ENCODE results near the gene ALPG.
"Not testable (repeated sequence)": the region's sequence is repeated elsewhere in the genome, so short reads cannot be mapped to it uniquely, and the experiment has no call there.

ALPG gene

DNA sequence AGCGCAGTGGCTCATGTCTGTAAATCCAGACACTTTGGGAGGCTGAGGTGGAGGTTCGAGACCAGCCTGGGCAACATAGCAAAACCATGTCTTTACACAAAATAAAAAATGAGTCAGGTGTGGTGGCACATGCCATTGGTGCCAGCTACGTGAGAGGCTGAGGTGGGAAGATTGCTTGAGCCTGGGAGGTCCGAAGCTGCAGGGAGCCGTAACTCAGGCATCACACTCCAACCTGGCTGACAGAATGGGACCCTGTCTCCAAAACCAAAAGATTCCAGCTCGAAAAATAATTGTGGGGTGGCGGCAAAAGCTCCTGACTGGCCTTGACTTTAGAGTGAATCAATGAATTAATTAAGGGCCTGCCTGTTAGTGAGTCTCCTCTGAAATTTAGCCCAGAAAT, 29.3 kb upstream of the ALPG start:
- H3K27me3 ChIP-seq (ENCODE audit: insufficient read depth, low read length, poor library complexity), result no peaks in the 10 kb centered on the region
- no peak for TF ChIP-seq EZH2 (IDR thresholded peaks at IDR 0.05; ENCODE audit: borderline replicate concordance, low read depth, low read length, severe bottlenecking)
- TF ChIP-seq, protein P1, sequence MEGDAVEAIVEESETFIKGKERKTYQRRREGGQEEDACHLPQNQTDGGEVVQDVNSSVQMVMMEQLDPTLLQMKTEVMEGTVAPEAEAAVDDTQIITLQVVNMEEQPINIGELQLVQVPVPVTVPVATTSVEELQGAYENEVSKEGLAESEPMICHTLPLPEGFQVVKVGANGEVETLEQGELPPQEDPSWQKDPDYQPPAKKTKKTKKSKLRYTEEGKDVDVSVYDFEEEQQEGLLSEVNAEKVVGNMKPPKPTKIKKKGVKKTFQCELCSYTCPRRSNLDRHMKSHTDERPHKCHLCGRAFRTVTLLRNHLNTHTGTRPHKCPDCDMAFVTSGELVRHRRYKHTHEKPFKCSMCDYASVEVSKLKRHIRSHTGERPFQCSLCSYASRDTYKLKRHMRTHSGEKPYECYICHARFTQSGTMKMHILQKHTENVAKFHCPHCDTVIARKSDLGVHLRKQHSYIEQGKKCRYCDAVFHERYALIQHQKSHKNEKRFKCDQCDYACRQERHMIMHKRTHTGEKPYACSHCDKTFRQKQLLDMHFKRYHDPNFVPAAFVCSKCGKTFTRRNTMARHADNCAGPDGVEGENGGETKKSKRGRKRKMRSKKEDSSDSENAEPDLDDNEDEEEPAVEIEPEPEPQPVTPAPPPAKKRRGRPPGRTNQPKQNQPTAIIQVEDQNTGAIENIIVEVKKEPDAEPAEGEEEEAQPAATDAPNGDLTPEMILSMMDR (IDR thresholded peaks at IDR 0.05; ENCODE audit: borderline replicate concordance, extremely low read depth, low read length, poor library complexity, severe bottlenecking), result no peak
- H3K4me2 ChIP-seq (ENCODE audit: insufficient read depth, low read length), result no peak overlapping the region
- no peaks in the 10 kb centered on the region for H3K79me2 ChIP-seq (ENCODE audit: insufficient read depth, low read length)
- H2AFZ ChIP-seq (ENCODE audit: low read depth, low read length), result no peak overlapping the region
- no peaks in the 10 kb centered on the region for H3K4me1 ChIP-seq (ENCODE audit: insufficient read depth, low read length)
- ATAC-seq (ENCODE audit: insufficient read depth, low read depth) (no peak), DNase-seq (no peak)
- no peak overlapping the region for H3K27ac ChIP-seq (ENCODE audit: low read length)
- H3K9me3 ChIP-seq (ENCODE audit: insufficient read depth, low read length, severe bottlenecking), result no peaks in the 10 kb centered on the region
- H3K4me3 ChIP-seq (ENCODE audit: low read depth in 1 of 2, low read length in 2 of 2), result no peak overlapping the region
- no peaks in the 10 kb centered on the region for H4K20me1 ChIP-seq (ENCODE audit: insufficient read depth, low read length)
- H3K36me3 ChIP-seq (ENCODE audit: insufficient read depth, low read length), result no peaks in the 10 kb centered on the region
- no peak overlapping the region for H3K9ac ChIP-seq (ENCODE audit: low read depth, low read length)

DNA sequence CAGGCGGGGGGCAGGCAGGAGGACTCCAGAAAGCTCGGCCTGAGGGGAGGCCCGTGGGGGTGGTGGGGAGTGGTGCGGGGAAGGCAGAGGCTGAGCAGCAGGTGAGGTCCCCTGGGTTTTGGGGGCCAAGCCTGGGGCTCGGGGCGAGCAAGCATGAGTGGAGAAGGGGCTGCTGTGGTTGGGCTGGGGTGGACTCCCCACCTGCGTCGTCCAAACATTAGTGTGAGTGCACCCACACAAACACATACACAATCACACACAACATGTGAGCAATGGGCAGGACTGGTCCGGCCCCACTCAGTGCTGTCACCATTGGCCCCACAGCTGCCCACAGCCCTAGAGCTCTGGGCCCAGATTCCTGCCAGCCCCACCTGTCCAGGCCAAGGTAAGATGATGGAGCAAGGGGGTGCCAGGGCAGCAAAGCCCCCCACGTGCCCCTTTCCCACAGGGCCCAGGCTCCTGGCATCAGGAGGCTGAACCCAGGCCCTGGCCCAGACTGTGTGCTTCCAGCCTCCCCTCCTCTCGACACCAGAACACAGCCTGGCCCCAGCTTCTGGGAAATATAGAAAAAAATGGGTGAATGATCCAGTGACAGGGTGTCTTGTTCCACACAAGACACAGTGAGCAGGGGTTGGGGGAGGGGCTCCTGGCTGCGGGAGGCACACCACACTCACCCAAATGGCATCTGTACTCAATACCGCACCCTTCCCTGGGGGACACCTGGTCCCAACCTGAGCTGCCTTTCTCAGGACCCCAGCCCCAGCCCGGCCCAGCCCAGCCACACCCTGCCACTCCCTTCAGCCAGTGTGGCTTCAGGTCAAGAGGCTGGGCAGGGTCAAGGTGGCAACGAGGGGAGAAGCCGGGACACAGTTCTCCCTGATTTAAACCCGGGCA, 28.6 kb upstream of the ALPG start:
- DNase-seq (no peak), ATAC-seq (ENCODE audit: insufficient read depth, low read depth) (no peak)
- Histone ChIP-seq H3K27me3 (ENCODE audit: insufficient read depth, low read length, poor library complexity) (no peaks in the 10 kb centered on the region), H3K79me2 (ENCODE audit: insufficient read depth, low read length) (no peaks in the 10 kb centered on the region), H3K27ac (ENCODE audit: low read length) (no peak overlapping the region), H4K20me1 (ENCODE audit: insufficient read depth, low read length) (no peaks in the 10 kb centered on the region), H3K4me2 (ENCODE audit: insufficient read depth, low read length) (no peak overlapping the region), H2AFZ (ENCODE audit: low read depth, low read length) (no peak overlapping the region), H3K4me3 (ENCODE audit: low read depth in 1 of 2, low read length in 2 of 2) (no peak overlapping the region), H3K9ac (ENCODE audit: low read depth, low read length) (no peak overlapping the region), H3K36me3 (ENCODE audit: insufficient read depth, low read length) (no peaks in the 10 kb centered on the region), H3K9me3 (ENCODE audit: insufficient read depth, low read length, severe bottlenecking) (no peaks in the 10 kb centered on the region), H3K4me1 (ENCODE audit: insufficient read depth, low read length) (no peaks in the 10 kb centered on the region)
- TF ChIP-seq, protein P1 (IDR thresholded peaks at IDR 0.05; ENCODE audit: borderline replicate concordance, extremely low read depth, low read length, poor library complexity, severe bottlenecking), result no peak
- no peak for TF ChIP-seq EZH2 (IDR thresholded peaks at IDR 0.05; ENCODE audit: borderline replicate concordance, low read depth, low read length, severe bottlenecking)

DNA sequence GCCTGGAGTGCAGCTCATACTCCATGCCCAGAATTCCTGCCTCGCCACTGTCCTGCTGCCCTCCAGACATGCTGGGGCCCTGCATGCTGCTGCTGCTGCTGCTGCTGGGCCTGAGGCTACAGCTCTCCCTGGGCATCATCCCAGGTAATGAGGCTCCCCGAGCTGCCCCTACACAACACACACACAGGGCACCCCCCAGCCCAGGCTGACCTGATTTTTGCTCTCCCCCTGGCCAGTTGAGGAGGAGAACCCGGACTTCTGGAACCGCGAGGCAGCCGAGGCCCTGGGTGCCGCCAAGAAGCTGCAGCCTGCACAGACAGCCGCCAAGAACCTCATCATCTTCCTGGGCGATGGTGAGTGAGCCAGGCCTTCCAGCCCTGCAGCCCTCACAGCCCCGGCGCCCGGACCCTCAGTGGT, 27.9 kb upstream of the ALPG start, which contains the start of gene ALPP:
Gene ALPP, plus strand, starts transcription at position 17 of the 417 bp plus-strand sequence. Its CDS starts 52 bp downstream, at position 69.
- H3K27me3 ChIP-seq (ENCODE audit: insufficient read depth, low read length, poor library complexity); H2AFZ ChIP-seq (ENCODE audit: low read depth, low read length); H3K27ac ChIP-seq (ENCODE audit: low read length); DNase-seq; H3K9me3 ChIP-seq (ENCODE audit: insufficient read depth, low read length, severe bottlenecking); H4K20me1 ChIP-seq (ENCODE audit: insufficient read depth, low read length); ATAC-seq (ENCODE audit: insufficient read depth, low read depth); H3K79me2 ChIP-seq (ENCODE audit: insufficient read depth, low read length); H3K36me3 ChIP-seq (ENCODE audit: insufficient read depth, low read length); H3K4me1 ChIP-seq (ENCODE audit: insufficient read depth, low read length); H3K4me3 ChIP-seq (ENCODE audit: low read depth in 1 of 2, low read length in 2 of 2); H3K4me2 ChIP-seq (ENCODE audit: insufficient read depth, low read length); H3K9ac ChIP-seq (ENCODE audit: low read depth, low read length): not testable (repeated sequence)

DNA sequence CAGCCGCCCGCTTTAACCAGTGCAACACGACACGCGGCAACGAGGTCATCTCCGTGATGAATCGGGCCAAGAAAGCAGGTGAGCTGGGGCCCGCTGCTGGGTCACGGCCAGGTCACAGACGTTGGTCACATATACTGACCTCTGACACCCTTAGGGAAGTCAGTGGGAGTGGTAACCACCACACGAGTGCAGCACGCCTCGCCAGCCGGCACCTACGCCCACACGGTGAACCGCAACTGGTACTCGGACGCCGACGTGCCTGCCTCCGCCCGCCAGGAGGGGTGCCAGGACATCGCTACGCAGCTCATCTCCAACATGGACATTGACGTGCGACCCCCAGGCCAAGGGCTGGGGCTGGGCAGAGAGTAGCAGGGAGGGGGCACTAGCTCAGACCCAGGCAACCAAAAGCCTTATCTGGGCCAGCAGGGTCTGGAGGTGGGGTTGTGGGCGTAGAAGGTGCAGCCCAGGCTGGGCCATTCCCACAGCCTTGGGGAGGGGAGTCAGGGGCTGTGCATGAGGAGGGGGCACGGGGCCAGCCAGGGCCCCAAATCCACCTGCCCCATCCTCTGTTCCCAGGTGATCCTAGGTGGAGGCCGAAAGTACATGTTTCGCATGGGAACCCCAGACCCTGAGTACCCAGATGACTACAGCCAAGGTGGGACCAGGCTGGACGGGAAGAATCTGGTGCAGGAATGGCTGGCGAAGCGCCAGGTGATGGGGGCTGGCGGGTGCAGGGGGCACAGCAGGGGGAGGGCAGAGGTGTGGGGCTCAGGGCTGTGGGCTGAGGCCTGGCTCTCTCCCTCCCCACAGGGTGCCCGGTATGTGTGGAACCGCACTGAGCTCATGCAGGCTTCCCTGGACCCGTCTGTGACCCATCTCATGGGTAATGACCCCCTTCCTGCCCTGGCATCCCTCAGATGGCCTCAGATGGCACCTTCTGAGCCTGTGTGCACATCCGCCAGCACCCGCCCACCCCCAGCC, 26.7 kb upstream of the ALPG start:
- H3K27ac ChIP-seq (ENCODE audit: low read length); H3K79me2 ChIP-seq (ENCODE audit: insufficient read depth, low read length); DNase-seq; H4K20me1 ChIP-seq (ENCODE audit: insufficient read depth, low read length); H3K9me3 ChIP-seq (ENCODE audit: insufficient read depth, low read length, severe bottlenecking); H3K9ac ChIP-seq (ENCODE audit: low read depth, low read length); H3K4me1 ChIP-seq (ENCODE audit: insufficient read depth, low read length); ATAC-seq (ENCODE audit: insufficient read depth, low read depth); H3K27me3 ChIP-seq (ENCODE audit: insufficient read depth, low read length, poor library complexity); H3K4me2 ChIP-seq (ENCODE audit: insufficient read depth, low read length); H3K36me3 ChIP-seq (ENCODE audit: insufficient read depth, low read length); H3K4me3 ChIP-seq (ENCODE audit: low read depth in 1 of 2, low read length in 2 of 2); H2AFZ ChIP-seq (ENCODE audit: low read depth, low read length): not testable (repeated sequence)

DNA sequence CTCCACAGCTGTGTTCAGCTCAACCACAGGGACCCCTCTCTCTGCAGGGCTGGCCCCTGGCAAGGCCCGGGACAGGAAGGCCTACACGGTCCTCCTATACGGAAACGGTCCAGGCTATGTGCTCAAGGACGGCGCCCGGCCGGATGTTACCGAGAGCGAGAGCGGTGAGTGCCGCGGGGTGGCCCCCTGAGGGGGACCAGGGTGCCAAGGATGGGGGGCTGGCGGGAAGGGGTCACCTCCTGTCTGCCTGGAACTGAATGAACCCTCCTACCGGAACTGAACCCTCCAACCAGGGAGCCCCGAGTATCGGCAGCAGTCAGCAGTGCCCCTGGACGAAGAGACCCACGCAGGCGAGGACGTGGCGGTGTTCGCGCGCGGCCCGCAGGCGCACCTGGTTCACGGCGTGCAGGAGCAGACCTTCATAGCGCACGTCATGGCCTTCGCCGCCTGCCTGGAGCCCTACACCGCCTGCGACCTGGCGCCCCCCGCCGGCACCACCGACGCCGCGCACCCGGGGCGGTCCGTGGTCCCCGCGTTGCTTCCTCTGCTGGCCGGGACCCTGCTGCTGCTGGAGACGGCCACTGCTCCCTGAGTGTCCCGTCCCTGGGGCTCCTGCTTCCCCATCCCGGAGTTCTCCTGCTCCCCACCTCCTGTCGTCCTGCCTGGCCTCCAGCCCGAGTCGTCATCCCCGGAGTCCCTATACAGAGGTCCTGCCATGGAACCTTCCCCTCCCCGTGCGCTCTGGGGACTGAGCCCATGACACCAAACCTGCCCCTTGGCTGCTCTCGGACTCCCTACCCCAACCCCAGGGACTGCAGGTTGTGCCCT, 25.2 kb upstream of the ALPG start:
- not testable (repeated sequence) for H3K4me1 ChIP-seq (ENCODE audit: insufficient read depth, low read length); H3K4me3 ChIP-seq (ENCODE audit: low read depth in 1 of 2, low read length in 2 of 2); H3K27me3 ChIP-seq (ENCODE audit: insufficient read depth, low read length, poor library complexity); H3K27ac ChIP-seq (ENCODE audit: low read length); H3K9ac ChIP-seq (ENCODE audit: low read depth, low read length); H3K36me3 ChIP-seq (ENCODE audit: insufficient read depth, low read length); H3K9me3 ChIP-seq (ENCODE audit: insufficient read depth, low read length, severe bottlenecking); ATAC-seq (ENCODE audit: insufficient read depth, low read depth); H4K20me1 ChIP-seq (ENCODE audit: insufficient read depth, low read length); DNase-seq; H3K4me2 ChIP-seq (ENCODE audit: insufficient read depth, low read length); H2AFZ ChIP-seq (ENCODE audit: low read depth, low read length); H3K79me2 ChIP-seq (ENCODE audit: insufficient read depth, low read length)

All from DND-41 (cell line).